ENCODE data around the gene ADARB1.

Gene ADARB1

GRCh38 chr21:45209685-45210284 is 135.4 kb downstream of the ADARB1 start:
- no peak for DNase-seq

- DNase-seq, result no peak
These were observed 136.1 kb downstream of the ADARB1 start for GRCh38 chr21:45210461-45210983.

GRCh38 chr21:45211661-45212060 is 137.3 kb downstream of the ADARB1 start:
- no peak for DNase-seq

GRCh38 chr21:45213392-45213791 is 139.0 kb downstream of the ADARB1 start:
- DNase-seq, result no peak

GRCh38 chr21:45215213-45215612 is 140.8 kb downstream of the ADARB1 start:
- DNase-seq, result no peak

- no peak for DNase-seq
These were observed 142.6 kb downstream of the ADARB1 start for GRCh38 chr21:45217010-45217409.

- DNase-seq, result no peak
These were observed 145.1 kb downstream of the ADARB1 start for GRCh38 chr21:45219517-45219916.

- no peak for DNase-seq
These were observed 145.7 kb downstream of the ADARB1 start for GRCh38 chr21:45220071-45220481.

GRCh38 chr21:45220714-45221490 is 146.5 kb downstream of the ADARB1 start:
- no peak for DNase-seq

GRCh38 chr21:45222001-45222400 is 147.6 kb downstream of the ADARB1 start:
- no peak for DNase-seq

- no peak for DNase-seq
These were observed 149.1 kb downstream of the ADARB1 start for GRCh38 chr21:45223236-45224185.

GRCh38 chr21:45224189-45224938 is 150.0 kb downstream of the ADARB1 start:
- DNase-seq, result peak; percentile 69

- no peak for DNase-seq
These were observed 150.8 kb downstream of the ADARB1 start for GRCh38 chr21:45225041-45225740.

- DNase-seq, result no peak
These were observed 151.5 kb downstream of the ADARB1 start for GRCh38 chr21:45225741-45226327.

- DNase-seq, result peak; percentile 36
These were observed 152.4 kb downstream of the ADARB1 start for GRCh38 chr21:45226540-45227326.

- DNase-seq, result no peak
These were observed 153.4 kb downstream of the ADARB1 start for GRCh38 chr21:45227735-45228134.

- DNase-seq, result peak; percentile 82
These were observed 153.8 kb downstream of the ADARB1 start for GRCh38 chr21:45228171-45228641.

- no peak for DNase-seq
These were observed 154.4 kb downstream of the ADARB1 start for GRCh38 chr21:45228656-45229240.

GRCh38 chr21:45231705-45232104 is 157.3 kb downstream of the ADARB1 start:
- no peak for DNase-seq

- DNase-seq, result no peak
These were observed 159.7 kb downstream of the ADARB1 start for GRCh38 chr21:45234127-45234526.
